ENCODE data around the gene TRAPPC8.

TRAPPC8 gene

GRCh38 chr18:31793531-31793930, 149.4 kb downstream of the TRAPPC8 start:
- H3K9me3 ChIP-seq (ENCODE audit: insufficient read depth, low read length, severe bottlenecking): no peaks in the 10 kb centered on the region
- no peak overlapping the region for H3K4me3 ChIP-seq (ENCODE audit: low read depth in 1 of 2, low read length in 2 of 2)
- TF ChIP-seq EZH2 (IDR thresholded peaks at IDR 0.05; ENCODE audit: borderline replicate concordance, low read depth, low read length, severe bottlenecking) (no peak), CTCF (IDR thresholded peaks at IDR 0.05; ENCODE audit: borderline replicate concordance, extremely low read depth, low read length, poor library complexity, severe bottlenecking) (no peak)
- H3K27me3 ChIP-seq (ENCODE audit: insufficient read depth, low read length, poor library complexity): no peaks in the 10 kb centered on the region
- H3K79me2 ChIP-seq (ENCODE audit: insufficient read depth, low read length): no peaks in the 10 kb centered on the region
- H3K4me1 ChIP-seq (ENCODE audit: insufficient read depth, low read length): no peaks in the 10 kb centered on the region
- H3K9ac ChIP-seq (ENCODE audit: low read depth, low read length): no peak overlapping the region
- ATAC-seq (ENCODE audit: insufficient read depth, low read depth): no peak
- H3K4me2 ChIP-seq (ENCODE audit: insufficient read depth, low read length): no peak overlapping the region
- H3K36me3 ChIP-seq (ENCODE audit: insufficient read depth, low read length): no peaks in the 10 kb centered on the region
- no peak overlapping the region for H2AFZ ChIP-seq (ENCODE audit: low read depth, low read length)
- no peak for DNase-seq
- no peak overlapping the region for H3K27ac ChIP-seq (ENCODE audit: low read length)
- no peaks in the 10 kb centered on the region for H4K20me1 ChIP-seq (ENCODE audit: insufficient read depth, low read length)

- DNase-seq: no peak
- Histone ChIP-seq H4K20me1 (ENCODE audit: insufficient read depth, low read length) (no peaks in the 10 kb centered on the region), H3K27me3 (ENCODE audit: insufficient read depth, low read length, poor library complexity) (no peaks in the 10 kb centered on the region), H3K27ac (ENCODE audit: low read length) (no peak overlapping the region), H3K9ac (ENCODE audit: low read depth, low read length) (no peak overlapping the region), H2AFZ (ENCODE audit: low read depth, low read length) (no peak overlapping the region), H3K79me2 (ENCODE audit: insufficient read depth, low read length) (no peaks in the 10 kb centered on the region), H3K4me3 (ENCODE audit: low read depth in 1 of 2, low read length in 2 of 2) (no peak overlapping the region), H3K4me1 (ENCODE audit: insufficient read depth, low read length) (no peaks in the 10 kb centered on the region), H3K9me3 (ENCODE audit: insufficient read depth, low read length, severe bottlenecking) (no peaks in the 10 kb centered on the region), H3K36me3 (ENCODE audit: insufficient read depth, low read length) (no peaks in the 10 kb centered on the region), H3K4me2 (ENCODE audit: insufficient read depth, low read length) (no peak overlapping the region)
- no peak for TF ChIP-seq EZH2 (IDR thresholded peaks at IDR 0.05; ENCODE audit: borderline replicate concordance, low read depth, low read length, severe bottlenecking)
- TF ChIP-seq CTCF (IDR thresholded peaks at IDR 0.05; ENCODE audit: borderline replicate concordance, extremely low read depth, low read length, poor library complexity, severe bottlenecking): no peak
- ATAC-seq (ENCODE audit: insufficient read depth, low read depth): no peak
Measured at GRCh38 chr18:31792580-31792911, 150.4 kb downstream of the TRAPPC8 start.

GRCh38 chr18:31791817-31792579, 150.9 kb downstream of the TRAPPC8 start:
- no peaks in the 10 kb centered on the region for H3K9me3 ChIP-seq (ENCODE audit: insufficient read depth, low read length, severe bottlenecking)
- H3K4me2 ChIP-seq (ENCODE audit: insufficient read depth, low read length): no peak overlapping the region
- ATAC-seq (ENCODE audit: insufficient read depth, low read depth): no peak
- no peaks in the 10 kb centered on the region for H3K27me3 ChIP-seq (ENCODE audit: insufficient read depth, low read length, poor library complexity)
- no peaks in the 10 kb centered on the region for H4K20me1 ChIP-seq (ENCODE audit: insufficient read depth, low read length)
- no peak overlapping the region for H3K4me3 ChIP-seq (ENCODE audit: low read depth in 1 of 2, low read length in 2 of 2)
- DNase-seq: no peak
- H3K36me3 ChIP-seq (ENCODE audit: insufficient read depth, low read length): no peaks in the 10 kb centered on the region
- H3K9ac ChIP-seq (ENCODE audit: low read depth, low read length): no peak overlapping the region
- H3K4me1 ChIP-seq (ENCODE audit: insufficient read depth, low read length): no peaks in the 10 kb centered on the region
- TF ChIP-seq CTCF (IDR thresholded peaks at IDR 0.05; ENCODE audit: borderline replicate concordance, extremely low read depth, low read length, poor library complexity, severe bottlenecking) (no peak), EZH2 (IDR thresholded peaks at IDR 0.05; ENCODE audit: borderline replicate concordance, low read depth, low read length, severe bottlenecking) (no peak)
- H3K79me2 ChIP-seq (ENCODE audit: insufficient read depth, low read length): no peaks in the 10 kb centered on the region
- H2AFZ ChIP-seq (ENCODE audit: low read depth, low read length): no peak overlapping the region
- no peak overlapping the region for H3K27ac ChIP-seq (ENCODE audit: low read length)

Measured in DND-41 (cell line).